ENCODE data around the gene TNFAIP8L1.
"Not testable (repeated sequence)": the region's sequence is repeated elsewhere in the genome, so short reads cannot be mapped to it uniquely, and the experiment has no call there.

The TNFAIP8L1 gene

GRCh38 chr19:4652075-4652474 lies 12.8 kb downstream of the TNFAIP8L1 start:
- DNase-seq, result no peak

DNA sequence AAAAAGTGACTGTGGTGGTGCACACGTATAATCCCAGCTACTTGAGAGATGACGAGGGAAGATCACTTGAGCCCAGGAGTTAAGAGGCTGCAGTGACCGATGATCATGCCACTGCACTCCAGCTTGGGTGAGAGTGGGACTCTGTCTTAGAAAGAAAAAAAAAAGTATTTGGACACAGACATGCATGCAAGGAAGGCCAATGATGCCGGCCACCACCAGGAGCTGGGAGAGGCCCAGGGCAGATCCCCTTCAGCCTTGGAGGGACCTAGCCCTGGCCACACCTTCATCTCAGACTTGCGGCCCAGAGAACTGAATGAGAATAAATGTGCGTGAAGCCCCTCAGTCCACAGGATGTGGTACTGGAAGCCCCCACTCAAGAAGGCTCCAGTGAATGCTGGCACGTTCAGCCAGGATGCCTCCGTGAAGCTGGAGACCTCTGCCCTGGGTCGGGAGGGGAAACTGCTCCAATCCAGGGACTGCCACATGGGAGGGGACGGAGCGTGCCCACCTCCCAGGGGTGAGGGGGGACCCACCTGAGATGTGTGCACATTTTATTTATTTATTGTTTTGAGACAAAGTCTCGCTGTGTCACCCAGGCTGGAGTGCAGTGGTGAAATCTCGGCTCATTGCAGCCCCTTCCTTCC lies 14.6 kb downstream of the TNFAIP8L1 start:
- DNase-seq, result no peak

DNA sequence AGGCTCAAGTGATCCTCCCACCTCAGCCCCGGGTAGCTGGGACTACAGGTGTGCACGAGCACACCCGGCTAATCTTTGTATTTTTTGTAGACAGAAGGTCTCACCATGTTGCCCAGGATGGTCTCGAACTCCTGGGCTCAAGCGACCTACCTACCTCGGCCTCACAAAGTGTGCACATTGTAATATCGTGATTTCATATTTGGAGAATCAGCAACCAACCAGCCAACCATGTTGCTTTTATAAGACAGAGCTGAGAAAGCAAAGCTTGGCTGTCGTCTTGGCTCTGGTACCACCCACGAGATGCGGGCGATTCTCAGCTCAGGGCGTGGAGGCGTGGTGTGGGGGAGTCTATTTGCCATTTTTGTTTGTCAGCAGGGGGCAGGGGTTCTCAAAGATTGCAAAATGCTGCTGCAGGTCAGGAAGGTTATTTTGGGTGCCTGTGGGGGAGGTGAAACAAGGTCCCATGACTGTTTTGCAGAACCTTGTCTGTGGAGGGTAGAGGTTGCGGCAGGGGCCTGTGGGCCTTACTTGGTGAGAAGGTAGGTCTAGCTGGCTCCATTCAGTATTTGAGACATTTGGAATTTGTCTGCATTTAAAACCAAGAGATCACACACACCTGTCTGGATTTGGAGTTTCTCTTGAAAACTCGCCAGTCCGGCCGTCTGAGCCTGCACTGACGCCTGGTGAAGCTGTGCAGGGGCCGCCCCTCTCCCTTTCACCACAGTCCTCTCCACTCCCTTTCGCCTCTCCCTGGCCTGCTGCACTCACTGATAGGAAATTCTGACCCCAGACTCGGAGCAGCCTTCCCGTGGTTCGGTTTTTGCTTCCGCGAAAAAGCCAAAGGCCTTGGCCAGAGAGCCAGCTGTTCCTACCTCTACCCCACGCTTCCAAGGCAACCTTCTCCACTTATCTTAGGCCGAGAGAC lies 15.4 kb downstream of the TNFAIP8L1 start:
- no peak for DNase-seq

- no peak for DNase-seq
These were observed 16.8 kb downstream of the TNFAIP8L1 start for GRCh38 chr19:4656102-4656501.

DNA sequence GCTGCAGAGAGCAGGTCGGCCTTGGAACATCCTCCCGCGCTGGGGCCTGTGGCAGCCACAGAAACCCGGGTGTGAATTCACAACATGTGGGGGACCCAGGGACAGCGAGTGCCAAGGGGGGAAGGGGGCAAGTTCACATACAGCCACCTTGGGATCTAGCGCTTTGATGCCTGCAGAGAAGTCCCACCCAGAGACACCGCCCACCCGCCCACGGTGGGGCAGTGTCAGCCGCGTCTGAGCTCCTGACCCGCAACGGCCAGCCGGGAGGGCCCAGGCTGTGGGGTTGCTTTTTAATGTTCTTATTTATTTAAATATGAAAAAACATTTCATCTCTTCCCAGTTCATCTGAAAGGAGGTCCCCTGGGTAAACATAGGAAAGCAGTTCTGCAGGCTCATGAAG lies 17.9 kb downstream of the TNFAIP8L1 start:
- no peak for DNase-seq

DNA sequence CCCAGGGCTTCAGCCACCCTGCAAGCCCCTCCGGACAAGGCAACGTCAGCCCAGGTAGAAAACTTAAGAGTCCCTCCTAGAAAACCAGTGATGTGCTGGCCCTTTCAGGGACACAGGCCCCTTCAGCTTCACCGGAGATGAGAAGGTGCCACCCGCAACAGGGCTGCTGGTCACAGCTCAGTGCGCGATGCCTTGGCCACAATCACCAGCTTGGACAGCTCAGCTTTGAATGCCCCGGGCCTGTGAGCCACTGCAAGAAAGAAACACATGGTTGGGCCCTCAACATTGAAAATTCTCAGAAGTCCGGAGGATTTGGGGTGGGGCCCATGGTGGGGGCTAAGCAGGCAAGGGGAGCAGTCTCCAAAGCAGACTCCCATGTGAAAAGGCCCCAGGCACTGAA lies 18.5 kb downstream of the TNFAIP8L1 start:
- no peak for DNase-seq

GRCh38 chr19:4660181-4660791 lies 21.0 kb downstream of the TNFAIP8L1 start:
- DNase-seq, result no peak

GRCh38 chr19:4660993-4661392 lies 21.7 kb downstream of the TNFAIP8L1 start:
- no peak for DNase-seq

DNA sequence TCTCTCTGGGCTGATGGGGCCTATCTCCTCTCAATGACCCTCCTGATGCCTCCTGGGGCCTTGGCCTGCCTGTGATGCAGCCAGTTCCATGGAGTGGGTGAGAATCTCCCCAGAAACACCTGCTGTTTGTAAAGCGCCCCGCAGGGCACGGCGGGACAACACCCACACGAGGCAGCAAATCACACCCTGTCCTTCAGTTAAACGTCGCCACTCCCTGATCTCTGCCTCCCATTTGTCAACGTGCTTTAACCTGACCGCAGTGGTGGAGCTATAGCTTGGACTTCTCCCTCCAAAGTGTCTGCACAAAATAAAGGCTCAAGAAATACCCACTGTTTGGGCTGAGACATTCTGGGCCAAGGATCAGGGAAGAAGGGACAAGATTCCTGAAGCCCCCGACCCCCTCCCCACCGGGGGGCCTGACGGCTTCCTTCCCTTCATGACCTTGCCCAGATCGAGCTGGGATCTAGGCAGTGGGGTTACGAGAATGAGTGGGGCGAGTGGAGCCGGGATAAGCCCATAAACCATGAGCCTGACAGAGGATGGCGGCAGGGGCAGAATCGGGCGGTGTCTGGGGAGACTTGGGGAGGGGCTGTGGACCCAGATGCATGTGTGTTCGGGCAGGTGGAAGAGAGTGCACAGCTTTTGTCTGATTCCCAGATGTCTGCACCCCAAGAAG lies 22.8 kb downstream of the TNFAIP8L1 start:
- DNase-seq, result no peak

DNA sequence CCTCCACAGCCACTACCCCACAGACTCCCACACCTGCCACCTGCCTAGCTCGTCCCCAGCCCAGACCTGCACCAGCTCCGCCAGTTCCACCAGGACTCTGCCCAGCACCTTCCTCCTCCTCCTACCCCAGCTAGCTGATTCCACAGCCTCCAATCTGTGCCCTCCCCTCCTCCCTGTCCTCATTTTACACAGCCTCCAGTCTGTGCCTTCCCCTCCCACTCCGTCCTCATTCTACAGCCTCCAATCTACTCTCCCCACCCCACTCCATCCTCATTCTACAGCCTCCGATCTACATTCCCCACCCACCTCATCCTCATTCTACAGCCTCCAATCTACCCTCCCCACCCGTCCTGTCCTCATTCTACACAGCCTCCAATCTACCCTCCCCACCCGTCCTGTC lies 23.5 kb downstream of the TNFAIP8L1 start:
- no peak for DNase-seq

DNA sequence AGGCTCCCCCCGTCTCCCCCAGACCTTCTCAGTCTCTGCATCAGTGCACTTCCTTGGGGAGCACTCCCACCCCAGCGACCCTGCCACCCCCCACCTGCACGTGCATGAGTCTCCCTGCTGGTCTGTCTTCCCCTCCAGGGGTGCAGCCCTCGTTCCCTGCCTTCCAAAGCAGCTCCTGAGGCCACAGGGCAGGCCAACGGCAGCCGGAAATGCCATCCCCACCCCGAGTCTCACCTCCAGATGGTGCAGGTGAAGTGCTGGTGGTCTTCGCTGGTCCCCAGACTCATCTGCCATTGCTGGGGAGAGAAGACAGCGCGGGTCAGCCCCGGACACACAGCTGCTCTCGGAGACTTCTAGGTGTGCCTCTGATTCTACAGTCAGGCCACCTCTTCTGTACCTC lies 25.3 kb downstream of the TNFAIP8L1 start:
- DNase-seq, result no peak

DNA sequence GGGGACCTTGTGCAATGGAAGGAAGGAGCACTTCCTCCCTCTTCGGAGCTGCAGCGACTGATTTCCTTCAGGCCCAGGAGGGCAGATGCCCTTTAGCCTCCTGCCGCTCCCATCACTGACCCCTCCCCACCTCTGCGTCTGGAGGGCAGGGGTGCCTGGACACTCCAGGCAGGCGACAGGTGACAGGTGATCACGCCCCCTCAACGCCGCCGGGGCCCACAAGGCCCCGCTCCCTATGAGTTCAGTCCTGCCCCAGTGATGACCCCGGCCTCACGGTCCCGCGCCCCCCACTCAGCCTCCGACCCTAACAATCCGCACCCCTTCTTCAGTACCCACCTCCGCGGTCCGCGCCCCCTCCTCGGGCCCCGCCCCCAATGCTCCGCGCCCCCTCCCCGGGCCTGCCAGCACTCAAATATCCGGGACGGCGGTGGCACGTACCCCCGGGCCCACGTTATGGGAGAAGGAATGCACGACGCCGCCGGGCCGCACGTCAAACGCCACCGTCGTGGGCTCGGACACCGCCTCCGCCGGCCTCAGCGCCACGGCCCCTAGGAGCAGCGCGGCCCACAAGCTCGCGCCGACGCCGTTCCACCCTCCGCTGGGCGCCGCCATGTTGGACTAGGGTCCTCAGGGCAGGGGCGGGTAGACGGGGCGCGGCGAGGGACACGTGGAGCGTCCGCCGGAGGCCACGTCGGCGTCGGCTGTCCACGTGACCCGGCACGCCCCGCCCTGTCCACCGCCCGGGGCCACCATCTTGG lies 30.6 kb downstream of the TNFAIP8L1 start, which contains the start of gene MYDGF:
MYDGF (minus strand) TSS at position 620 of the 758 bp plus-strand sequence; CDS start at position 612, 8 bp downstream.
- DNase-seq, result peak; percentile 95 to 96

- no peak for DNase-seq
These were observed 32.0 kb downstream of the TNFAIP8L1 start for GRCh38 chr19:4671185-4671851.

- DNase-seq, result no peak
These were observed 33.9 kb downstream of the TNFAIP8L1 start for GRCh38 chr19:4673216-4673615.

DNA sequence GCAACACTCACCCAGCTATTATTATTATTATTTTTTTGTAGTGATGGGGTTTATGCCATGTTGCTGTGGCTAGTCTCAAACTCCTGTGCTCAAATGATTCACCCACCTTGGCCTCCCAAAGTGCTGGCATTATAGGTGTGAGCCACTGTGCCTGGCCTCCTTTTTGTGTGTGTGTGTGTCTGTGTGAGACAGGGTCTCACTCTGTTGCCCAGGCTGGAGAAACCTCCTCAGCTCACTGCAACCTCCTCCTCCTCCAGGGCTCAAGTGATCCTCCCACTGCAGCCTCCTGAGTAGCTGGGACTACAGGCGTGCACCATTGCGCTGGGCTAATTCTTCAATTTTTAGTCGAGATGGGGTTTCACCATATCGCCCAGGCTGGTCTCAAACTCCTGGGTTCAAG lies 34.4 kb downstream of the TNFAIP8L1 start:
- no peak for DNase-seq

- no peak for DNase-seq
These were observed 36.0 kb downstream of the TNFAIP8L1 start for GRCh38 chr19:4675346-4675745.

GRCh38 chr19:4676955-4677731 lies 37.8 kb downstream of the TNFAIP8L1 start:
- peak; percentile 31 to 47 for DNase-seq

GRCh38 chr19:4678881-4679790 lies 39.8 kb downstream of the TNFAIP8L1 start:
- peak; percentile 21 to 24 for DNase-seq

GRCh38 chr19:4680021-4680420 lies 40.7 kb downstream of the TNFAIP8L1 start:
- not testable (repeated sequence) for DNase-seq

Data from stimulated activated CD4-positive, alpha-beta T cell treated with anti-CD3 and anti-CD28 coated beads, Interleukin-2, amount 100 ng/mL, for 24 hours (primary cell).